NT2/D1 (cell line): ENCODE data around the gene MUC5B.

ENCODE experiments used
- DNase-seq: peaks from one replicate; pipeline ENCODE4 v3.0.0-alpha.2; 2011; ENCODE audit warnings: low read depth, low spot score
- H3K27me3 ChIP-seq: 2 replicates; pipeline ENCODE4 v1.6.0; 2011; ENCODE audit warnings: mild to moderate bottlenecking; ENCODE audit not compliant: insufficient read length, insufficient read depth
- H3K36me3 ChIP-seq: 2 replicates; pipeline ENCODE4 v1.6.1; 2011; ENCODE audit warnings: mild to moderate bottlenecking, low read length, mixed read lengths; ENCODE audit not compliant: insufficient read depth, insufficient read length
- H3K4me1 ChIP-seq: 2 replicates; pipeline ENCODE4 v1.5.1; 2011; ENCODE audit not compliant: insufficient read depth, insufficient read length
- H3K4me3 ChIP-seq: 2 replicates; pipeline ENCODE4 v1.5.1; 2011; ENCODE audit warnings: low read depth; ENCODE audit not compliant: insufficient read length
- H3K9ac ChIP-seq: 2 replicates; pipeline ENCODE4 v1.6.0; 2011; ENCODE audit warnings: low read depth; ENCODE audit not compliant: insufficient read length
- H3K9me3 ChIP-seq: 2 replicates; pipeline ENCODE4 v1.5.1; 2011; ENCODE audit warnings: mild to moderate bottlenecking, low read length; ENCODE audit not compliant: insufficient read depth
- SUZ12 ChIP-seq: IDR thresholded peaks from 2 replicates; pipeline ENCODE4 v1.6.1; 2011; ENCODE audit not compliant: insufficient read length, insufficient read depth; ENCODE audit errors: extremely low read depth
- YY1 ChIP-seq: IDR thresholded peaks from 2 replicates; pipeline ENCODE4 v1.6.1; 2011; ENCODE audit not compliant: insufficient read length, insufficient read depth
- ZNF274 ChIP-seq: IDR thresholded peaks from 2 replicates; pipeline ENCODE4 v1.6.1; 2011; ENCODE audit warnings: mild to moderate bottlenecking, low read depth, low read length

The MUC5B gene

DNA sequence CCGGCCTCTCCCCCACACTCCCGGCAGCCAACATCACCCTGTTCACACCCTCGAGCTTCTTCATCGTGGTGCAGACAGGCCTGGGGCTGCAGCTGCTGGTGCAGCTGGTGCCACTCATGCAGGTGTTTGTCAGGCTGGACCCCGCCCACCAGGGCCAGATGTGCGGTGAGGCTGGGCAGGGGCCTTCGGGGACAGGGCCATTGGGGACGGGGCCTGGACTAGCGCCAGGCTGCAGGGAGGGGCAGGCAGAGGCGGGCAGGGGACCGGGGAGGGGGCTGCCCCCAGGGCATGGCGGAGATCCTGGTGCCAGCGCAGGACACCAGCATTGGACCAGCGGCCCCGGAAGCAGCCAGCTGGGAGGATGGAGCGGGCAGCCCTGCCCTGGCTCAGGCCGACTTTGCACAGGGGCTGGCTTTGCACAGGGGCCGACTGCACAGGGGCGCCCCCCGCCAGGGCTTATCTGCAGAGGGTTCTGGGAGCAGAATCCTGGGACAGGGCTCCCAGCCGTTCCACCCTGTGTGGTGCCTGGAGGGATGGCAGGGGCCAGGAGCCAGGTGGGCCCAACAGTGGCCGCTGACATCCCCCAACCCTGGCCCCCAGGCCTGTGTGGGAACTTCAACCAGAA lies 8.6 kb downstream of the MUC5B start:
- H3K27me3 ChIP-seq = no peaks in the 10 kb centered on the region
- H3K4me3 ChIP-seq = no peak overlapping the region

GRCh38 chr11:1232021-1232882 lies 9.4 kb downstream of the MUC5B start:
- TF ChIP-seq YY1 = no peak
- TF ChIP-seq SUZ12 = no peak
- no peak for TF ChIP-seq ZNF274
- no peaks in the 10 kb centered on the region for H3K27me3 ChIP-seq

More for the DNA sequence above, 8.6 kb downstream of the MUC5B start:
- peaks cover 20% of the 10 kb centered on the region for H3K4me1 ChIP-seq
- no peak for DNase-seq
- no peaks in the 10 kb centered on the region for H3K36me3 ChIP-seq
- no peaks in the 10 kb centered on the region for H3K9me3 ChIP-seq
- no peak overlapping the region for H3K9ac ChIP-seq
- no peak for TF ChIP-seq SUZ12
- no peak for TF ChIP-seq ZNF274
- TF ChIP-seq YY1 = no peak

GRCh38 chr11:1232883-1233321 lies 10.0 kb downstream of the MUC5B start:
- Histone ChIP-seq H3K4me1 (peaks cover 14% of the 10 kb centered on the region), H3K27me3 (no peaks in the 10 kb centered on the region), H3K36me3 (no peaks in the 10 kb centered on the region), H3K4me3 (no peak overlapping the region), H3K9ac (no peak overlapping the region), H3K9me3 (no peaks in the 10 kb centered on the region)
- DNase-seq = no peak
- TF ChIP-seq YY1 = no peak
- TF ChIP-seq ZNF274 = no peak
- TF ChIP-seq SUZ12 = no peak

More at GRCh38 chr11:1232021-1232882, 9.4 kb downstream of the MUC5B start:
- no peak overlapping the region for H3K9ac ChIP-seq
- no peak overlapping the region for H3K4me3 ChIP-seq
- no peaks in the 10 kb centered on the region for H3K36me3 ChIP-seq
- no peaks in the 10 kb centered on the region for H3K9me3 ChIP-seq
- no peak for DNase-seq
- H3K4me1 ChIP-seq = peaks cover 20% of the 10 kb centered on the region

DNA sequence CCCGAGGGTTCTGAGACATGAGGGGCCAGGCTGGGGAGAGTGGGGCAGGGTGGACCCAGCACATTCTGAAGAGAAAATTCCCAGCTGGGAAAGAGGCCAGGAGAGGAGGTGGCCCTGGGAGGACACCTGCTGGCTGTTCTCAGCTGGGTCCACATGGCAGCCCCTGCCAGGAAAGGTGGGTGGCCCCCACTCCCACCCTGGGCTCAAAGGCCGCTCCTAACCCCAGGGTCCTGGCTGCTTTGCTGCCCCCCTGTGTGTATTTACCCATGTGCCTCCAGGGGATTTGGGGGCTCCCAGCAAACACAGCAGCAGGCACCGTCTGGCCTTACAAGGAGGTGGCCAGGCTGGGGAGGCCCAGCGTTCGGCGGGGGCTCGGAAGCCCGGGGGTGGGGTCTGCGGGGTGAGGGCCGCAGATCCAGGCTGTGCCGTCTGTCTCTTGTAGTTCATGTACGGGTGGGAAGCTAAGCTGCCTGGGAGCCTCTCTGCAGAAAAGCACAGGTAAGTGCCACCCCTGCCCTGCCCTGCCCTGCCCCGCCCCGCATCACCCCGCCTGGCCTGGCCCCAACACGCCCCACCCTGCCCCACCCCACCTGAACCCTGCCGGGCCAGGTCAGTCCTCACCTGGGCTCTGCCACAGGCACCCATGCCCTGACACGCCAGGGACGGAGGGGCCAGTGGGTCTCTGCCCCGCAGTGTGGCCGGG lies 10.6 kb downstream of the MUC5B start:
- TF ChIP-seq ZNF274 (no peak), YY1 (no peak), SUZ12 (no peak)
- no peak for DNase-seq
- H3K9me3 ChIP-seq = no peaks in the 10 kb centered on the region
- H3K36me3 ChIP-seq = no peaks in the 10 kb centered on the region
- H3K9ac ChIP-seq = no peak overlapping the region
- H3K4me1 ChIP-seq = peaks cover 16% of the 10 kb centered on the region
- H3K27me3 ChIP-seq = peaks cover 2% of the 10 kb centered on the region
- H3K4me3 ChIP-seq = no peak overlapping the region

- no peak for DNase-seq
- no peak overlapping the region for H3K4me3 ChIP-seq
- peaks cover 17% of the 10 kb centered on the region for H3K4me1 ChIP-seq
- TF ChIP-seq YY1 (no peak), ZNF274 (no peak), SUZ12 (no peak)
- no peaks in the 10 kb centered on the region for H3K36me3 ChIP-seq
- no peaks in the 10 kb centered on the region for H3K9me3 ChIP-seq
- H3K27me3 ChIP-seq = peaks cover 2% of the 10 kb centered on the region
- no peak overlapping the region for H3K9ac ChIP-seq
Observed at GRCh38 chr11:1234054-1234720, 11.3 kb downstream of the MUC5B start.

- H3K27me3 ChIP-seq = peaks cover 2% of the 10 kb centered on the region
- no peaks in the 10 kb centered on the region for H3K9me3 ChIP-seq
- no peak overlapping the region for H3K4me3 ChIP-seq
- peaks cover 17% of the 10 kb centered on the region for H3K4me1 ChIP-seq
- H3K9ac ChIP-seq = no peak overlapping the region
- TF ChIP-seq ZNF274 (no peak), YY1 (no peak), SUZ12 (no peak)
- DNase-seq = no peak
- H3K36me3 ChIP-seq = no peaks in the 10 kb centered on the region
Observed at GRCh38 chr11:1234771-1235305, 12.0 kb downstream of the MUC5B start.
